B cell (primary cell): ENCODE results near the gene C19orf85. TPM values are rescaled to one million over a fixed set of nuclear protein-coding genes. Genes with fewer than 3 reads are reported as not detected.

ENCODE experiments used
- ATAC-seq: fragments of 200-7000 bp; cut with Tn5 transposase; one replicate; pipeline ENCODE4 v1.10.0; 2021; ENCODE audit warnings: low read depth, mild to moderate bottlenecking, moderate number of reproducible peaks, moderate library complexity
- CTCF ChIA-PET: fragments of 350-600 bp; sonication (Branson Sonifier 250); formaldehyde crosslinking; loops from one replicate; lab custom pipeline; 2021; ENCODE audit warnings: antibody characterized with exemption, inconsistent platforms; lab: Charles Lee
- POLR2A ChIA-PET: fragments of 350-600 bp; sonication (Branson Sonifier 250); formaldehyde crosslinking; loops from one replicate; lab custom pipeline; 2021; ENCODE audit warnings: antibody characterized with exemption; lab: Charles Lee
- DNase-seq: peaks from one replicate; pipeline ENCODE4 v3.0.0; 2013
- H2AFZ ChIP-seq: 2 replicates; pipeline ENCODE4 v1.6.1; 2012; ENCODE audit warnings: mild to moderate bottlenecking, low read depth, low read length; ENCODE audit not compliant: insufficient read depth, poor library complexity, severe bottlenecking
- H3K27ac ChIP-seq, 2 donors: 1 replicate in 1 of 2; 2 replicates in 1 of 2; pipeline ENCODE4 v1.5.1; 2012 to 2013; ENCODE audit warnings: low read length in 2 of 2, mild to moderate bottlenecking in 2 of 2, moderate library complexity in 1 of 2
- H3K27me3 ChIP-seq, 4 experiments: fragments of 200-600 bp in 1 of 4; sonication (generic) in 1 of 4; replicated peaks in 1 of 4; 1 replicate in 2 of 4; 2 replicates in 2 of 4; pipeline versions ENCODE4 v1.6.1 to v1.7.0; 2013 to 2016; ENCODE audit warnings: low read length in 3 of 4, mild to moderate bottlenecking in 2 of 4, mixed read lengths in 1 of 4, moderate library complexity in 1 of 4; ENCODE audit not compliant: insufficient read depth in 4 of 4, control insufficient read depth in 3 of 4; ENCODE audit errors: control extremely low read depth in 1 of 4
- H3K36me3 ChIP-seq, 2 experiments: replicated peaks in 1 of 2; 1 replicate in 1 of 2; 2 replicates in 1 of 2; pipeline versions ENCODE4 v1.6.1 to v1.7.1; 2013; ENCODE audit warnings: low read length in 1 of 2; ENCODE audit not compliant: insufficient read depth in 2 of 2, control insufficient read depth in 1 of 2; ENCODE audit errors: control extremely low read depth in 1 of 2, extremely low read depth in 1 of 2
- H3K4me1 ChIP-seq, 2 donors: fragments of 200-600 bp in 1 of 2; sonication (generic) in 1 of 2; 1 replicate in 1 of 2; 2 replicates in 1 of 2; pipeline versions ENCODE4 v1.5.1 to v1.6.1; 2013 to 2017; ENCODE audit warnings: low read length in 2 of 2; ENCODE audit not compliant: control insufficient read depth in 2 of 2, insufficient read depth in 2 of 2
- H3K4me2 ChIP-seq: replicated peaks from 2 replicates; pipeline ENCODE3; 2012; ENCODE audit warnings: mild to moderate bottlenecking, low read depth, low read length; ENCODE audit not compliant: poor library complexity, severe bottlenecking
- H3K4me3 ChIP-seq, 5 experiments: fragments of 200-600 bp in 1 of 5; sonication (generic) in 1 of 5; 1 replicate in 3 of 5; 2 replicates in 2 of 5; pipeline versions ENCODE4 v1.5.1 to v1.7.0; 2011 to 2016; ENCODE audit warnings: low read length in 4 of 5, mild to moderate bottlenecking in 4 of 5, low read depth in 2 of 5, control low read depth in 1 of 5, moderate library complexity in 1 of 5; ENCODE audit not compliant: insufficient read depth in 1 of 5; ENCODE audit errors: control extremely low read depth in 1 of 5, extremely low read depth in 1 of 5
- H3K79me2 ChIP-seq: fragments of 200-600 bp; sonication (generic); one replicate; pipeline ENCODE4 v1.6.0; 2016; ENCODE audit warnings: low read length; ENCODE audit not compliant: control insufficient read depth, insufficient read depth
- H3K9ac ChIP-seq: fragments of 200-600 bp; sonication (generic); 2 replicates; pipeline ENCODE4 v1.6.1; 2017; ENCODE audit warnings: mild to moderate bottlenecking, low read length, moderate library complexity
- H3K9me3 ChIP-seq, 3 donors: one replicate each; pipeline versions ENCODE4 v1.6.1 to v1.7.1; 2013; ENCODE audit warnings: low read length in 2 of 3; ENCODE audit not compliant: control insufficient read depth in 2 of 3, insufficient read depth in 1 of 3; ENCODE audit errors: control extremely low read depth in 1 of 3
- H4K20me1 ChIP-seq: 2 replicates; pipeline ENCODE4 v1.6.0; 2012; ENCODE audit warnings: mild to moderate bottlenecking, low read length; ENCODE audit not compliant: insufficient read depth, control insufficient read depth, poor library complexity, severe bottlenecking
- H3K27ac Mint-ChIP-seq: one replicate; pipeline ENCODE4 v1.8.0; 2021; ENCODE audit warnings: mixed read lengths
- H3K27me3 Mint-ChIP-seq: one replicate; pipeline ENCODE4 v1.8.0; 2021; ENCODE audit warnings: mixed read lengths
- H3K4me1 Mint-ChIP-seq: one replicate; pipeline ENCODE4 v1.8.0; 2021; ENCODE audit warnings: mixed read lengths
- H3K4me3 Mint-ChIP-seq: one replicate; pipeline ENCODE4 v1.8.0; 2021; ENCODE audit warnings: mixed read lengths
- H3K9me3 Mint-ChIP-seq: one replicate; pipeline ENCODE4 v1.8.0; 2022; ENCODE audit warnings: mixed read lengths; ENCODE audit not compliant: insufficient read depth
- CTCF ChIP-seq: fragments of 200-600 bp; IDR thresholded peaks from one replicate; pipeline ENCODE4 v1.8.0; 2022; ENCODE audit warnings: antibody characterized with exemption, mild to moderate bottlenecking
- EZH2 ChIP-seq: IDR thresholded peaks from 2 replicates; pipeline ENCODE4 v1.6.1; 2012; ENCODE audit warnings: borderline replicate concordance, low read depth, mild to moderate bottlenecking, moderate library complexity, low read length; ENCODE audit not compliant: insufficient read depth, poor library complexity, severe bottlenecking
- WGBS: methylation state at CpG from one replicate; pipeline ENCODE4 v1.1.5; 2013; ENCODE audit warnings: missing lambda C conversion rate; ENCODE audit not compliant: insufficient coverage; 5-methylcytosine and 5-hydroxymethylcytosine counted together
- intact Hi-C: fragments of 100-400 bp; cut with micrococcal nuclease; formaldehyde crosslinking; loops from one replicate; pipeline ENCODE4 v1.10.0; 2022
- polyA plus RNA-seq: library from polyadenylated mRNA; depleted of rRNA; stranded (reverse); fragments of >200 nt; gene quantifications from 2 replicates; pipeline ENCODE4 v1.2.3, GENCODE V29; 2012
- total RNA-seq, 2 donors: library from RNA; stranded (reverse); fragments of 120-200 nt in 1 of 2; gene quantifications; 1 replicate in 1 of 2; 2 replicates in 1 of 2; pipeline versions ENCODE4 v1.2.3 to v1.2.4, GENCODE V29; 2013 to 2022

The C19orf85 gene
- total and polyA plus RNA-seq, 2 donors (not counting 1 experiment from before 2014, with no cell fraction given): not detected

- peak overlapping the region in 1 of 2 donors; percentile 70 for H3K27ac ChIP-seq
- H2AFZ ChIP-seq: peak overlapping the region; percentile 60
- Mint-ChIP-seq H3K9me3 (no peaks in the 10 kb centered on the region), H3K4me3 (peak overlapping the region; percentile 82), H3K27ac (no peak overlapping the region), H3K27me3 (no peaks in the 10 kb centered on the region), H3K4me1 (peaks cover 22% of the 10 kb centered on the region)
- WGBS: 88% methylated on average over 44 of the region's 46 CpGs
- peaks cover 29% of the 10 kb centered on the region for H4K20me1 ChIP-seq
- TF ChIP-seq CTCF (no peak), EZH2 (no peak)
- ATAC-seq (no peak), DNase-seq (no peak)
- CTCF ChIA-PET: interaction anchor here (2.8 kb wide), 1 partner anchor 20 kb away, joined by 15 read pairs; no protein-coding TSS in a partner anchor
- peaks cover 10 to 22% of the 10 kb centered on the region in 2 donors for H3K4me1 ChIP-seq
- H3K4me2 ChIP-seq: peak overlapping the region; percentile 87
- H3K9me3 ChIP-seq: no peaks in the 10 kb centered on the region
- H3K79me2 ChIP-seq: peaks cover 18% of the 10 kb centered on the region
- no peaks in the 10 kb centered on the region for H3K27me3 ChIP-seq
- intact Hi-C loops: no loop called here
- H3K36me3 ChIP-seq: peaks cover 0 to 2% of the 10 kb centered on the region in 2 experiments
- POLR2A ChIA-PET: no interaction called here
- H3K4me3 ChIP-seq: peak overlapping the region in 4 of 5 experiments; percentile 53 to 71 (median 62)
- peak overlapping the region; percentile 68 for H3K9ac ChIP-seq
Observed at GRCh38 chr19:55483706-55484592, 19.4 kb upstream of the C19orf85 start.
